H1 (cell line): ENCODE data around the gene LIPG.

Experiments used
- FOSL1 ChIP-seq: IDR thresholded peaks from 2 replicates; pipeline ENCODE4 v1.6.1; 2011; ENCODE audit warnings: mild to moderate bottlenecking, low read depth, low read length, moderate library complexity; ENCODE audit not compliant: insufficient read depth
- HDAC2 ChIP-seq, 2 experiments: fragments of 300-600 bp in 1 of 2; sonication (generic) in 1 of 2; IDR thresholded peaks; 2 replicates each; pipeline ENCODE4 v1.6.1; 2011 to 2012; ENCODE audit warnings: low read depth in 2 of 2, low read length in 2 of 2, mild to moderate bottlenecking in 2 of 2, moderate library complexity in 2 of 2, borderline replicate concordance in 1 of 2, inconsistent platforms in 1 of 2
- KDM1A ChIP-seq: fragments of 200-600, 300-600 bp; sonication (generic); IDR thresholded peaks from 2 replicates; pipeline ENCODE4 v1.7.1; 2016; ENCODE audit warnings: mild to moderate bottlenecking, low read length, borderline replicate concordance
- TF ChIP-seq, protein P1 (sequence below): IDR thresholded peaks from 2 replicates; pipeline ENCODE4 v1.6.1; 2011; ENCODE audit warnings: low read depth, mild to moderate bottlenecking, low read length; ENCODE audit not compliant: insufficient read depth
- TF ChIP-seq, protein P2 (sequence below), 3 experiments: IDR thresholded peaks; 1 replicate in 2 of 3; 2 replicates in 1 of 3; pipeline versions ENCODE4 v1.5.1 to v1.6.1; 2011; ENCODE audit warnings: low read length in 3 of 3, mild to moderate bottlenecking in 3 of 3, inconsistent platforms in 2 of 3, low read depth in 1 of 3, moderate library complexity in 1 of 3; ENCODE audit not compliant: insufficient read depth in 1 of 3; ENCODE audit errors: control extremely low read depth in 1 of 3

- TF ChIP-seq HDAC2 (IDR thresholded peaks at IDR 0.05; ENCODE audit: borderline replicate concordance in 1 of 2, low read depth in 2 of 2, low read length in 2 of 2) (no peak), FOSL1 (no peak), KDM1A (no peak)
- TF ChIP-seq, protein P1, sequence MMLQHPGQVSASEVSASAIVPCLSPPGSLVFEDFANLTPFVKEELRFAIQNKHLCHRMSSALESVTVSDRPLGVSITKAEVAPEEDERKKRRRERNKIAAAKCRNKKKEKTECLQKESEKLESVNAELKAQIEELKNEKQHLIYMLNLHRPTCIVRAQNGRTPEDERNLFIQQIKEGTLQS: no peak
- TF ChIP-seq, protein P2, sequence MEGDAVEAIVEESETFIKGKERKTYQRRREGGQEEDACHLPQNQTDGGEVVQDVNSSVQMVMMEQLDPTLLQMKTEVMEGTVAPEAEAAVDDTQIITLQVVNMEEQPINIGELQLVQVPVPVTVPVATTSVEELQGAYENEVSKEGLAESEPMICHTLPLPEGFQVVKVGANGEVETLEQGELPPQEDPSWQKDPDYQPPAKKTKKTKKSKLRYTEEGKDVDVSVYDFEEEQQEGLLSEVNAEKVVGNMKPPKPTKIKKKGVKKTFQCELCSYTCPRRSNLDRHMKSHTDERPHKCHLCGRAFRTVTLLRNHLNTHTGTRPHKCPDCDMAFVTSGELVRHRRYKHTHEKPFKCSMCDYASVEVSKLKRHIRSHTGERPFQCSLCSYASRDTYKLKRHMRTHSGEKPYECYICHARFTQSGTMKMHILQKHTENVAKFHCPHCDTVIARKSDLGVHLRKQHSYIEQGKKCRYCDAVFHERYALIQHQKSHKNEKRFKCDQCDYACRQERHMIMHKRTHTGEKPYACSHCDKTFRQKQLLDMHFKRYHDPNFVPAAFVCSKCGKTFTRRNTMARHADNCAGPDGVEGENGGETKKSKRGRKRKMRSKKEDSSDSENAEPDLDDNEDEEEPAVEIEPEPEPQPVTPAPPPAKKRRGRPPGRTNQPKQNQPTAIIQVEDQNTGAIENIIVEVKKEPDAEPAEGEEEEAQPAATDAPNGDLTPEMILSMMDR (IDR thresholded peaks at IDR 0.05; ENCODE audit: control extremely low read depth in 1 of 3, insufficient read depth in 1 of 3, low read depth in 1 of 3, low read length in 3 of 3): no peak
Observed at GRCh38 chr18:49553003-49553402, 8.9 kb upstream of the LIPG start.
